Measurements from ENCODE around the gene PNPLA1. TPM values are rescaled to one million over a fixed set of nuclear protein-coding genes. Genes with fewer than 3 reads are reported as not detected.
A peak's percentile ranks its signal among the peaks of the same experiment; 100 is the strongest.

PNPLA1 gene
- total RNA-seq, 2 donors from 2014 or later: not detected

- intact Hi-C loops (cut with DNase I): no loop called here
- Histone ChIP-seq H3K36me3 (replicated peaks in 1 of 2; ENCODE audit: insufficient read depth in 1 of 2, low read depth in 2 of 2) (no peaks in the 10 kb centered on the region), H3K4me1 (peaks cover 3% of the 10 kb centered on the region), H3K27ac (no peak overlapping the region), H3K4me3 (no peak overlapping the region), H3K27me3 (no peaks in the 10 kb centered on the region), H3K9me3 (no peaks in the 10 kb centered on the region)
- WGBS, 2 donors: 33% methylated on average over 3 to 7 of the region's 7 CpGs
- TF ChIP-seq, protein P1, sequence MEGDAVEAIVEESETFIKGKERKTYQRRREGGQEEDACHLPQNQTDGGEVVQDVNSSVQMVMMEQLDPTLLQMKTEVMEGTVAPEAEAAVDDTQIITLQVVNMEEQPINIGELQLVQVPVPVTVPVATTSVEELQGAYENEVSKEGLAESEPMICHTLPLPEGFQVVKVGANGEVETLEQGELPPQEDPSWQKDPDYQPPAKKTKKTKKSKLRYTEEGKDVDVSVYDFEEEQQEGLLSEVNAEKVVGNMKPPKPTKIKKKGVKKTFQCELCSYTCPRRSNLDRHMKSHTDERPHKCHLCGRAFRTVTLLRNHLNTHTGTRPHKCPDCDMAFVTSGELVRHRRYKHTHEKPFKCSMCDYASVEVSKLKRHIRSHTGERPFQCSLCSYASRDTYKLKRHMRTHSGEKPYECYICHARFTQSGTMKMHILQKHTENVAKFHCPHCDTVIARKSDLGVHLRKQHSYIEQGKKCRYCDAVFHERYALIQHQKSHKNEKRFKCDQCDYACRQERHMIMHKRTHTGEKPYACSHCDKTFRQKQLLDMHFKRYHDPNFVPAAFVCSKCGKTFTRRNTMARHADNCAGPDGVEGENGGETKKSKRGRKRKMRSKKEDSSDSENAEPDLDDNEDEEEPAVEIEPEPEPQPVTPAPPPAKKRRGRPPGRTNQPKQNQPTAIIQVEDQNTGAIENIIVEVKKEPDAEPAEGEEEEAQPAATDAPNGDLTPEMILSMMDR (IDR thresholded peaks at IDR 0.05): no peak
- TF ChIP-seq POLR2A (IDR thresholded peaks at IDR 0.05): no peak
- DNase-seq (no peak), ATAC-seq (no peak)
Measured at GRCh38 chr6:36309203-36309602, 39.3 kb downstream of the PNPLA1 start.

- no peaks in the 10 kb centered on the region for H3K36me3 ChIP-seq (replicated peaks in 1 of 2; ENCODE audit: insufficient read depth in 1 of 2, low read depth in 2 of 2)
- H3K4me3 ChIP-seq: no peak overlapping the region
- intact Hi-C loops (cut with DNase I): no loop called here
- TF ChIP-seq, protein P1 (IDR thresholded peaks at IDR 0.05): no peak
- no peak for TF ChIP-seq POLR2A (IDR thresholded peaks at IDR 0.05)
- H3K4me1 ChIP-seq: peaks cover 3% of the 10 kb centered on the region
- no peak overlapping the region for H3K27ac ChIP-seq
- WGBS, 2 donors: 87 to 93% methylated on average over 2 of the region's 2 CpGs
- no peaks in the 10 kb centered on the region for H3K9me3 ChIP-seq
- no peaks in the 10 kb centered on the region for H3K27me3 ChIP-seq
- DNase-seq: no peak
- no peak for ATAC-seq
Measured at GRCh38 chr6:36309900-36310299, 40.0 kb downstream of the PNPLA1 start.

- H3K9me3 ChIP-seq: no peaks in the 10 kb centered on the region
- 62 to 80% methylated on average over 6 to 8 of the region's 8 CpGs for WGBS, 2 donors
- H3K36me3 ChIP-seq (replicated peaks in 1 of 2; ENCODE audit: insufficient read depth in 1 of 2, low read depth in 2 of 2): no peaks in the 10 kb centered on the region
- no peak for TF ChIP-seq POLR2A (IDR thresholded peaks at IDR 0.05)
- TF ChIP-seq, protein P1 (IDR thresholded peaks at IDR 0.05): no peak
- no peak overlapping the region for H3K4me3 ChIP-seq
- DNase-seq (peak in 1 of 4 donors; percentile 23), ATAC-seq (no peak)
- no peak overlapping the region for H3K27ac ChIP-seq
- H3K4me1 ChIP-seq: peaks cover 10% of the 10 kb centered on the region
- intact Hi-C loops (cut with DNase I): no loop called here
- H3K27me3 ChIP-seq: no peaks in the 10 kb centered on the region
Measured at GRCh38 chr6:36312854-36313648, 43.2 kb downstream of the PNPLA1 start.

GRCh38 chr6:36313649-36313936 is 43.7 kb downstream of the PNPLA1 start:
- Histone ChIP-seq H3K4me3 (no peak overlapping the region), H3K27me3 (no peaks in the 10 kb centered on the region), H3K27ac (no peak overlapping the region), H3K9me3 (no peaks in the 10 kb centered on the region), H3K36me3 (replicated peaks in 1 of 2; ENCODE audit: insufficient read depth in 1 of 2, low read depth in 2 of 2) (no peaks in the 10 kb centered on the region), H3K4me1 (peaks cover 14% of the 10 kb centered on the region)
- 88 to 93% methylated on average over 4 of the region's 4 CpGs for WGBS, 2 donors
- ATAC-seq (no peak), DNase-seq (no peak)
- intact Hi-C loops (cut with DNase I): no loop called here
- no peak for TF ChIP-seq POLR2A (IDR thresholded peaks at IDR 0.05)
- TF ChIP-seq, protein P1 (IDR thresholded peaks at IDR 0.05): no peak

All from body of pancreas (tissue), 4 donors.